Eye (tissue), 1 donor: ENCODE measurements around the gene GYS1.
A peak's percentile ranks its signal among the peaks of the same experiment; 100 is the strongest.
"Not testable (repeated sequence)": the region's sequence is repeated elsewhere in the genome, so short reads cannot be mapped to it uniquely, and the experiment has no call there.

Source experiments
- DNase-seq: peaks from one replicate; pipeline ENCODE4 v3.0.0-alpha.2; 2015

Gene GYS1

DNA sequence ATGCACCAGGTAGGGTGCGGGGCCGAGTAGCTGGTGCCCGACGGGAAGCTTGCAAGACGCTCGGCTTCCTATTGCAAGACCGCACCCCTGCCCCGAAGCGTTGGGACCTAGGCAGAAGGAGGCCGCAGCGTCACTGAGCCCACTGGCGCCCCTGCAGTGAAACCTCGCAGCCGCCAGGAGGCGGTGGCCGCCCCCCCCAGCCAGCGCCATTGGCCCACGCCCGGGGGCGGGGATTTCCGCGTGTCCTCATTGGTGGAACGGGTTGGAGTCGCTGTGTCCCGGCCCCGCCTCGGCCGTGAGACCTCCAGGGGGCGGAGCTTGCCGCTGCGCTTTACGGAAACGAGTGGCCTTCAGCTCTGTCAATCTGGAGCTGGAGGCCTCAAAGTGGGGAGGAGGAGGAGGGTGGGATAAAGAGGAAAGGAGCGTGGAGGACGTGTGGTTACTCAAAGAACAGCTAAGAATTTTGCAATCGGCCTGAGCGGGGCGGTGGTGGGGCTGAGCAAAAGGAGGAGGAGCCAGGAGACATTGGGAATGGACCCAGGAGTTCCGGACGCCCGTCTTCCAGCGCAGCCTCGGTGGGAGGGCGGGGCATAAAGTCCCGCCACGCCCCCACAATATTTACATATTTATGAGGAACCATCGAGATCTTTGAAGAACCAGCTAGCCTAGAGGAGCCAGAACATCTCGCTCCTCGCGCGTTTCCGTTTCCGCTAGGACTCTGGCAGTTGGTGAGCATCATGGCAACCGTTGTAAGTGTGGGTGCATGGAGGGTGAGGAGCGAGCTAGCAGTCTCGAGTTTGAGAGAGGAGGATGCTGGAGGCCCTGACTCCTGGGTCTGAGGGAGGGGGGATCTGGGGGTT lies at the start of gene GYS1, which contains the start of gene RUVBL2:
TSS of gene GYS1 (minus strand) at position 135 of the 860 bp plus-strand sequence. CDS start 197 bp downstream, outside the sequence.
TSS of gene RUVBL2 (plus strand) at position 713 of the 860 bp plus-strand sequence. CDS start at position 738, 25 bp downstream.
- peak; percentile 100 for DNase-seq

DNA sequence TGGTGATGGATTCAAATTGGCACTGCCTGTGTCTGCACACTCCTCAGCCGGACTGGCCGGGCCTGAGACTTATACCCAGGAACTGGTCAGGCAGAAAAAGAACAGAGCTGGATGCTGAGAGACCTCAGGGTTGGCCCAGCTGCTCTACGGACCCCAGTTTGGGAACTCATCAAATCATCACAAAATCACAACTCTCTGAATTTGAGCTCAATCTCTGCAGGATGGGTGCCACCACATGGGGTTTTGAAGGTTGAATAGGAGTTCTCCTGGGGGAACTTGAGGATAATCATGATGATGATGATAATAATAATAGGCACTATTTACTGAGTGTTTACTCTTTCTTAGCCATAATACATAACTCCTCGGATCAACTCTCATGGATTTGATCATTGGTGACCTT lies 49.6 kb upstream of the GYS1 start:
- not testable (repeated sequence) for DNase-seq

DNA sequence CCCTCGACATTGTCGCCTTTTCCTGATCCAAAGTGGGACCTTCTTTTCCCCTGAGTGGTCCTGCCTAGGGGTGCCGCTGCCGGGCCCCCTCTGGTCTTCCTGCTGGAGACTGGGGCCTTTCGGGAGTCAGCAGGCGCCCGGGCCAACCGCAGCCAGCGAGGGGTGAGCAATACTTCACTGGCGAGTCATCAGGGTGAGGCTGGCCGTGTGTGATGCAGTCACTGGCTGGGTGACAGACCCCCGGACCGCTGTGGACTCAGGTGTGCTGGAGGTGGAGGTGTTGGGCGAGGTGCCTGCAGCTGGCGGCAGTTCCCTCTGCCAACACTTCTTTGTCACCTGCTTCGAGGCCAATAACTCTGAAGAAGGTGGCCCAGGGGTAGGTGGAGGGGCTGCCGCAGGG lies 49.1 kb upstream of the GYS1 start:
- no peak for DNase-seq

DNA sequence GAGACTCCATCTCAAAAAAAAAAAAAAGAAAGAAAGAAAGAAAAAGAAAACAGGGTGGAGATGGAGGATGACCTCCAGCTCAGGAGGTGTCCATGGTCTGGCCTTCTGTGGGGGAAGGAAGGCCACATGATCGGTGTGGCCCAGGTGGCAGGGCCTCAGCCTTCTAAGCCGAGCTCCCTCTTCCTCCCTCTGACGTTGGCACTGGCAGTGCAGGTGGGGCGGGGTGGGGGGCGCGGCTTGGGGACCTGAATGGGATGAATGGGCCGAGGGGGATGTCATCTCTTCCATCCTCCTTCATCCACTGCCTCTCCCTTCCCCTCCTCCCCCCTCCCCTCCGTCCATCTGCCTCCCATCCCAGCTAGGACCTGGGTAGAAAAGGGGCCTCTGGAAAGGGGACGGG lies 46.6 kb upstream of the GYS1 start:
- DNase-seq = not testable (repeated sequence)

DNA sequence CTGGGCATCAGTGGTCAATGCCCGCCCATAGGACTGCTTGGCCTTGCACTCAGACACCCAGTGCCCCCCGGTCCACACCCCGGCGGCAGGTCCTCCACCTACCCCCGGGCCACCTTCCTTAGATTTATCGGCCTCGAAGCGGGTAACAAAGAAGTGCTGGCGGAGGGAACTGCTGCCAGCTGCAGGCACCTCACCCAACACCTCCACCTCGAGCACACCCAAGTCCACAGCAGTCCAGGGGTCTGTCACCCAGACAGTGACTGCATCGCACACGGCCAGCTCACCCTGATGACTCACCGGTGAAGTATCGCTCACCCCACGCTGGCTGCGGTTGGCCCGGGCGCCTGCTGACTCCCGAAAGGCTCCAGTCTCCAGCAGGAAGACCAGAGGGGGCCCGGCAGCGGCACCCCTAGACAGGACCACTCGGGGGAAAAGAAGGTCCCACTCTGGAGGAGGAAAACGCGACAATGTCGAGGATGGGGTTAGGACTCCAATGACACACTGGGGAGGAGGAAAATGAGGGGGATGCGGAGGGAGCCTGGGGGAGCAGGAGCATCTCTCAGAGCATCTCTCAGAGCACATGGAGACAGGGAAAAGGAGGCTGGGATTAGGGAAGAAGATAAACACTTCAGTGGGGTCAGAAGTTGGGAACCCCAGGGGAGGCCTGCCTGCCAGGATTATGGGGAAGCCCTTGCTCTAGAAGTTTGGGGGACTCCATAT lies 45.6 kb upstream of the GYS1 start:
- DNase-seq = not testable (repeated sequence)

DNA sequence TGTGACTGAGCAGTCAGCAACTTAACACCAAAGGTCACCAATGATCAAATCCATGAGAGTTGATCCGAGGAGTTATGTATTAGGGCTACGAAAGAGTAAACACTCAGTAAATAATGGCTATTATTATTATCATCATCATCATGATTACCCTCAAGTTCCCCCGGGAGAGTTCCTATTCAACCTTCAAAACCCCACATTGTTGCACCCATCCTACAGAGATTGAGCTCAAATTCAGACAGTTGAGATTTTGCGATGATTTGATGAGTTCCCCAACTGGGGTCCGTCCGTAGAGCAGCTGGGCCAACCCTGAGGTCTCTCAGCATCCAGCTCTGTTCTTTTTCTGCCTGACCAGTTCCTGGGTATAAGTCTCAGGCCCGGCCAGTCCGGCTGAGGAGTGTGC lies 45.0 kb upstream of the GYS1 start:
- not testable (repeated sequence) for DNase-seq

DNA sequence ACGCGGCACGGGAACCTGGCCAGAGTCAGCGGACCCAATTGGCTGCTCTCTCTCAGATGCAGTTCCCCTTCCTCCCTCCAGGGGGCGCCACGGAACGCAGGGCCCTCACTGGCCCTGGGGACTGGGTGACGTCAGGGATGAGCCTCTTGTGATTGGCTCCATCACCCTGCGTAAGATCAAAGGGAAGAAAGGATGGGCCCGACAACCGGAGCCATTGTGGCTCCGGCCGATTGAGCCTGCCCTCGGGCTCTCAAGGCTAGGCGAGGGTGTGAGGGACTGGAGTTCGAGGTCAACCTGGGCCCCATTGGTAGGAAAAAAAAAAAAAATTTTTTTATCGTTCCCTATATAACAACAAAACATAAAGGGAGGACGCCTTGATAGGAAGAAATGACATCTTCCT lies 43.7 kb upstream of the GYS1 start, which contains the start of gene CGB1:
TSS of gene CGB1 (minus strand) at position 81 of the 400 bp plus-strand sequence. CDS start 184 bp downstream, outside the sequence.
- not testable (repeated sequence) for DNase-seq

DNA sequence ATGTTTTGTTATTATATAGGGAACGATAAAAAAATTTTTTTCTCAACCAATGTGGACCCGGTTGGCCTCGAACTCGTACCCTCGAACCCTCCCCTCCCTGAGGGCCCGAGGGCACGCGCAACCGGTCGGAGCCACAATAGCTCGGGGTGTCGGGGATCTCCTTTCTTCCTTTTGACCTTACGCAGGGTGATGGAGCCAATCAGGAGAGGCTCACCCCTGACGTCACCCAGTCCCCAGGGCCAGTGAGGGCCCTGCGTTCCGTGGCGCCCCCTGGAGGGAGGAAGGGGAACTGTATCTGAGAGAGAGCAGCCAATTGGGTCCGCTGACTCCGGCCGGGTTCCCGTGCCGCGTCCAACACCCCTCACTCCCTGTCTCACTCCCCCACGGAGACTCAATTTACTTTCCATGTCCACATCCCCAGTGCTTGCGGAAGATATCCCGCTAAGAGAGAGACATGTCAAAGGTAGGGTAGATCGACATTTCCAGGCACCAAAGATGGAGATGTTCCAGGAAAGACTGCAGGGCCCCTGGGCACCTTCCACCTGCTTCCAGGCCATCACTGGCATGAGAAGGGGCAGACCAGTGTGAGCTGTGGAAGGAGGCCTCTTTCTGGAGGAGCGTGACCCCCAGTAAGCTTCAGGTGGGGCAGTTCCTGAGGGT lies 38.7 kb upstream of the GYS1 start, which contains the start of gene CGB2:
TSS of gene CGB2 (plus strand) at position 249 of the 660 bp plus-strand sequence. CDS start at position 455, 206 bp downstream.
- not testable (repeated sequence) for DNase-seq

DNA sequence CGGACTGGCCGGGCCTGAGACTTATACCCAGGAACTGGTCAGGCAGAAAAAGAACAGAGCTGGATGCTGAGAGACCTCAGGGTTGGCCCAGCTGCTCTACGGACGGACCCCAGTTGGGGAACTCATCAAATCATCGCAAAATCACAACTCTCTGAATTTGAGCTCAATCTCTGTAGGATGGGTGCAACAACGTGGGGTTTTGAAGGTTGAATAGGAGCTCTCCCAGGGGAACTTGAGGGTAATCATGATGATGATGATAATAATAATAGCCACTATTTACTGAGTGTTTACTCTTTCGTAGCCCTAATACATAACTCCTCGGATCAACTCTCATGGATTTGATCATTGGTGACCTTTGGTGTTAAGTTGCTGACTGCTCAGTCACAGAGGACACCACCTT lies 37.2 kb upstream of the GYS1 start:
- not testable (repeated sequence) for DNase-seq

DNA sequence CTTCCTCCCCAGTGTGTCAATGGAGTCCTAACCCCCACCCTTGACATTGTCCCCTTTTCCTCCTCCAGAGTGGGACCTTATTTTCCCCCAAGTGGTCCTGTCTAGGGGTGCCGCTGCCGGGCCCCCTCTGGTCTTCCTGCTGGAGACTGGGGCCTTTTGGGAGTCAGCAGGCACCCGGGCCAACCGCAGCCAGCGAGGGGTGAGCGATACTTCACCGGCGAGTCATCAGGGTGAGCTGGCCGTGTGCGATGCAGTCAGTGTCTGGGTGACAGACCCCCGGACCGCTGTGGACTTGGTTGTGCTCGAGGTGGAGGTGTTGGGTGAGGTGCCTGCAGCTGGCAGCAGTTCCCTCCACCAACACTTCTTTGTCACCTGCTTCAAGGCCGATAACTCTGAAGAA lies 36.6 kb upstream of the GYS1 start:
- DNase-seq = not testable (repeated sequence)

DNA sequence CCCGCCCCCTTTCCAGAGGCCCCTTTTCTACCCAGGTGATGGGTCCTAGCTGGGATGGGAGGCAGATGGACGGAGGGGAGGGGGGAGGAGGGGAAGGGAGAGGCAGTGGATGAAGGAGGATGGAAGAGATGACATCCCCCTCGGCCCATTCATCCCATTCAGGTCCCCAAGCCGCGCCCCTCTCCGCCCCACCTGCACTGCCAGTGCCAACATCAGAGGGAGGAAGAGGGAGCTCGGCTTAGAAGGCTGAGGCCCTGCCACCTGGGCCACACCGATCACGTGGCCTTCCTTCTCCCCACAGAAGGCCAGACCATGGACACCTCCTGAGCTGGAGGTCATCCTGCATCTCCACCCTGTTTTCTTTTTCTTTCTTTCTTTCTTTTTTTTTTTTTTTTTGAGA lies 35.6 kb upstream of the GYS1 start:
- DNase-seq = not testable (repeated sequence)

DNA sequence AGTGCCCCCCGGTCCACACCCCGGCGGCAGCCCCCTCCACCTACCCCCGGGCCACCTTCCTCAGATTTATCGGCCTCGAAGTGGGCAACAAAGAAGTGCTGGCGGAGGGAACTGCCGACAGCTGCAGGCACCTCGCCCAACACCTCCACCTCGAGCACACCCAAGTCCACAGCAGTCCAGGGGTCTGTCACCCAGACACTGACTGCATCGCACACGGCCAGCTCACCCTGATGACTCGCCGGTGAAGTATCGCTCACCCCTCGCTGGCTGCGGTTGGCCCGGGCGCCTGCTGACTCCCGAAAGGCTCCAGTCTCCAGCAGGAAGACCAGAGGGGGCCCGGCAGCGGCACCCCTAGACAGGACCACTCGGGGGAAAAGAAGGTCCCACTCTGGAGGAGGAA lies 32.5 kb upstream of the GYS1 start:
- not testable (repeated sequence) for DNase-seq

DNA sequence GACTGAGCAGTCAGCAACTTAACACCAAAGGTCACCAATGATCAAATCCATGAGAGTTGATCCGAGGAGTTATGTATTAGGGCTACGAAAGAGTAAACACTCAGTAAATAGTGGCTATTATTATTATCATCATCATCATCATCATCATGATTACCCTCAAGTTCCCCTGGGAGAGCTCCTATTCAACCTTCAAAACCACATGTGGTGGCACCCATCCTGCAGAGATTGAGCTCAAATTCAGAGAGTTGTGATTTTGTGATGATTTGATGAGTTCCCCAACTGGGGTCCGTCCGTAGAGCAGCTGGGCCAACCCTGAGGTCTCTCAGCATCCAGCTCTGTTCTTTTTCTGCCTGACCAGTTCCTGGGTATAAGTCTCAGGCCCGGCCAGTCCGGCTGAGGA lies 32.0 kb upstream of the GYS1 start:
- not testable (repeated sequence) for DNase-seq

DNA sequence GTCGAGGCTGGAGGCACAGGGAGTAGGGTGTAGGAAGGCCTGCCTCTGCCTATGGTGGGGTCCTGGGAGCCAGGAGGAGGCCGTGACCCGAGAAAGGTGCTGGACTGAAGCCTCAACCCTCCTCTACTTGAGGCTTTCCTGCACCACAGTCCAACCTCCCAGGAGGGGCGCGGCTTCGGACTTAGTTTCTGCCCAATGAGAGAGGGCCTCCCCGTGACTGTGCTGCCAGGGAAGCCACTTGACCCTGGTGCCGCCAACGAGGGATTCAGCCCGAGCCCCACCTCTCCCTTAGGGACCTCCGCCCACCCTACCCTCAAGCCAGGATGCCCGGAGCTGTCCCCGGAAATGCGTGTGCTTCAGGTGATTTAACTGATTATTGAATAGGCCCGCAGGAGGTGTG lies 31.1 kb upstream of the GYS1 start, which contains the start of gene CGB3:
TSS of gene CGB3 (minus strand) at position 101 of the 400 bp plus-strand sequence. CDS start 362 bp downstream, outside the sequence.
- not testable (repeated sequence) for DNase-seq

DNA sequence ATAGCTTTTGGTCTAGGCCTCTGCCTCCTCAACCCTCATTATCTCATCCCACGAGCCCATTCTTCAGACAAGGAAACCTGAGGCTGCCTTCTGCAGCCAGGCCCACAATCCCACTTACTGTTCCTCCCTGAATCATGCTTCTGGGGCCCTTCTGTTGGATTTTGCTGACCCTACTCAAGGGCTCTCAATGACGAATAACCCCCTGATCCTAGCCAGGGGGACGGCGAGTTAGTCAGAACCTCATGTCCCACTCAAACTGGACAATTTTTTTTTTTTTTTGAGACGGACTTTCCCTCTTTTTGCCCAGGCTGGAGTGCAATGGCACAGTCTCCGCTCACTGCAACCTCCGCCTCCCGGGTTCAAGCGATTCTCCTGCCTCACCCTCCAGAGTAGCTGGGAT lies 29.0 kb upstream of the GYS1 start:
- DNase-seq = no peak

DNA sequence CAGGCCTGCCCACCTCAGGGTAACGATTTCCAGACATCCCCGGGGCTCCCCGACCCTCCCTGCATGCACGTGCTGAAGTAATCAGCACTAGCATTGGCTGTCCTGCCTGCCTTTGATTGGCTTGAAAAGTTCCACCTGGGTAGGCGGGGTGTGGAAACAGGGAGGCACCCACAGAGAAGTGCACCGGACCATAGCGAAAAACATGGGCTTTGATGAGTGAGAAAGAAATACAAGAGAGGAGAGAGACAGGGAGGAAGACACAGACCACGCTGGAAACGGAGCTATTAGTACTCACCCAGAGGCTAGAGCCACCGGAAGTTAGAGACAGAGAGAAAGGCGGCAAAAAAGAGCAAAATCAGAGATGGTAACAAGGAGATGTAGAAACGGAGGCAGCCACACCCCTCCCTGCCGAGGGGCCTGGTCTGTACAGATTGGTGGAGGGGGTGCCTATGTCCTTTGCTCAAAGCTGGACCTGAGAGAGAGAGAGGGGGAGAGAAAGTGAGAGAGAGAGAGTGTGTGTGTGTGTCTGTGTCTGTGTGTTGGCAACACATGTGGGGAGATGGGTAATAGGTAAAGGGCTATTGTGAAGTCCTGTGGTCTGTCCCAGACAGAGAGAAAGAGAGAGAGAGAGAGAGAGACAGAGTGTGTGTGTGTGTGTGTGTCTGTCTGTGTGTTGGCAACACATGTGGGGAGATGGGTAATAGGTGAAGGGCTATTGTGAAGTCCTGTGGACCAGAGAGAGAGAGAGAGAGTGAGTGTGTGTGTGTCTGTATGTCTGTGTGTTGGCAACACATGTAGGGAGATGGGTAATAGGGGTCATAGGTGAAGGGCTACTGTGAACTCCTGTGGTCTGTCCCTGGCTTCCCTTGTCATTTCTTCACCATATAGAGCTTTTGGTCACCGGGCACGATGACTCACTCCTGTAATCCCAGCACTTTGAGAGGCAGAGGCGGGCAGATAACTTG lies 28.1 kb upstream of the GYS1 start:
- DNase-seq = no peak

DNA sequence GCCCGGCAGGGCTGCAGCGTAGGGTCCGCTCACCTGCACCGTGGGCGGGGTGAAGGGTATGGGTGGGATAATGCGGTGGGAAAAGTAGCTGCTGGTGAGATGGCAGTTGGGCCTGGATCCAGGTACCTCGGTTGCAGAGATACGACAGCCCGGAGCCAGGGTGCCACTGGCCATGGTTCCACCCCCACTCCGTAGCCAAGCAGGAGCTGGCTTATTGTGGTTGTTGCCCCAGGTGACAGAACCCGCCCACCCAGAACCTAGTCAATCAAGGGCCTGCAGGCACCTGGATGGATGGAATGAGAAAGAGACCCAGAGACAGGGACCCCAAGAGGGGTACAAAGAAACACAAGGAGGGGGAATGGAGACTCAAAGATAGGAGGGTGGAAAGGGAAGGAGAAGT lies 27.2 kb upstream of the GYS1 start:
- DNase-seq = no peak

DNA sequence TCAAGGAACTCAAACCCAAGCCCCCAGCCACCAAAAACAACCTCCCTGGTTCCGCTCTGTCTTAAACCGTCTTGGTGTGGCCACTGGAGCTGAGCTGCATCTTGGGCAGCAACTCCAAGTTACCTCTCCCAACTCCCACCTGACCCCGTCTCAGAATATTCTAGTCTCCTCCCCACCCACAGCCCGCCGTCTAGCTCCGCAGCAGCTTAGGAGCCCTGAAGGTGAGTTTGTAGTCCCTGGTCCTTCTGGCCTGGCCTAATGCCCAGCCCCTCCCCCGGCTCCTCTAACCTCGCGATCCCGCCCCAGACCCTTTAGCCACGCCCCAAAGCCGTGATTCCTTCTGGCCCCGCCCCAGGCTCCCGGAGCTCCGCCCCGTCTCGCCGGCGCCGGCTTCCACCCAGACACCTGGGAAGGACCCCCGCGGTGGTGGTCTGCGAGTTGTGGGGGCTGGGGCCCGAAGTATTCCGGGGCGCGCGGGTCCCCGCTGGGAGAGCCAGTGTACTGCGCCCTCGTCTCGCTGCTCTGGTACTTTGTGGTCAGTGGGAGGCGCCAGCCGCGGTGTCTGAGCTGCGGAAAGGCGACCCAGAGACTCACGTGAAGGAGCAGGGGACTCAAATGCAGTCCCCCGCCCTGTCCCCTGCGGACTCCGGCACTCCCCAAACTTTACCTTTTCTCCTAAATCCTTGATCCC lies 26.3 kb upstream of the GYS1 start:
- DNase-seq = peak; percentile 64

DNA sequence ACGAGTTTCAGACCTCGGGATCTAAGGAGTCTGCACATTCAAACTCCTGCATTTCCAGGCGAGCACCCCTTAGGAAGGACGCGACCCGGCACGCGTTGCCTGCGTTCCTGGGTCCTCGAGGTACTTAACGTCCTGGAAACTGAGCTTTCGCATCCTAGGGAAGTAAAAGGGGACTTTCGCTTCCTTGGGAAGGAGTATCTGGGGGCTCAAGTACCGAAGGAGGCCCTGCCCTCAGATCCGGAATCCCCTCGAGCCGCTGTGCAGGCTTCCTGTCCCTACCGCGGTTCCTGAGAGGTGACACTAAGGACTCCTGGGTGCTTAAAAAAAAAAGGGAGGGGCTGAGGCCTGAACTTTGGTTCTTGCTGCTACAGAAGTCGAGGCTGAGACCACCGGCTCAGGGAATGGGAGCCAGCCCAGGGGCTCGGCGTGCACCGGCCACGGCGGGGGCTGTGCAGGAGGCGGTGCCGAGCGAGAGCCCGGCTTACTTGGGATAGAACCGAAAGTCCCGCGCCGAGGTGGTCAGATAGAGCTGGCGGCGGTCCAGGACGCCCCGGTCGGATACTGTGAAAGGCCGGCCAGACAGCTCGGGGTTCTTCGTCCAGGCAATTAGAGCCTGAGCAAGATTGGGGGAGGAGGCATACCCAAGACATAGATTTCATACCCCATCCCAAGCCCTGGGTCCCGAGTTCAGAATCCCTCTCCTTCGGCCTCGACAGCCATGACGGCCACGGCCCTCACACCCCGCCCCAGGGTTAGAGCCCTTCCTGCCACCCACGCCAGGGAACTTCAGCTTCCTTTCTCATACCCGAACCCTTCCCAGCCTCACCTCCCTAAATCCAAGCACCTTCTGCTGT lies 25.5 kb upstream of the GYS1 start:
- DNase-seq = peak; percentile 40
